HG03565 (cell line): ENCODE data around the gene MINK1.
"Not testable (repeated sequence)": the region's sequence is repeated elsewhere in the genome, so short reads cannot be mapped to it uniquely, and the experiment has no call there.

Source experiments
- ATAC-seq: cut with Tn5 transposase; IDR thresholded peaks from one replicate; pipeline ENCODE4 v1.9.1; 2021; ENCODE audit warnings: mild to moderate bottlenecking, moderate library complexity; ENCODE audit not compliant: unreplicated experiment

The MINK1 gene

GRCh38 chr17:4867535-4867934, 34.4 kb downstream of the MINK1 start:
- ATAC-seq: not testable (repeated sequence)

GRCh38 chr17:4869058-4869998, 36.2 kb downstream of the MINK1 start:
- ATAC-seq: not testable (repeated sequence)

- no peak for ATAC-seq
Measured at GRCh38 chr17:4870855-4871254, 37.7 kb downstream of the MINK1 start.

DNA sequence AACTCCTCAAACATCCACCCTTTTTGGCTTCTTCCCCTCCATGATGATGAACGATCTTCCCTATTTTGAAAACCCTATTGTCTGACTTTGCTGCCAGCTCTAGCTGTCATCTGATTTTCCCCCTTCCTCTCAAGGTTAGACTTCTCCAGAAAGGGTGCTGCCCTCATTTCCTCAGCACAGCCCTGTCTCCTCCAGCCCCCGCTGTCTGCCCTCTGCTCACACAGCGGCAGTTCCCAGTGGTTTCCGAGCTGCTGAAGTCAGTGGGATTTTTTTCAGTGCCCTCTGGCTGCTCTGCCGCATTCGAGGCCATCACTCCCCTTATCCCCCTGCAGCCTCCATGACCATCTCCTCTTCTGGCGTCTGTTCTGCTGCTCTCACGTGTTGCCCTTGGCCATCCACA, 39.6 kb downstream of the MINK1 start:
- no peak for ATAC-seq

GRCh38 chr17:4877089-4877488, 43.9 kb downstream of the MINK1 start:
- ATAC-seq: no peak

- no peak for ATAC-seq
Measured at GRCh38 chr17:4879601-4880000, 46.5 kb downstream of the MINK1 start.

DNA sequence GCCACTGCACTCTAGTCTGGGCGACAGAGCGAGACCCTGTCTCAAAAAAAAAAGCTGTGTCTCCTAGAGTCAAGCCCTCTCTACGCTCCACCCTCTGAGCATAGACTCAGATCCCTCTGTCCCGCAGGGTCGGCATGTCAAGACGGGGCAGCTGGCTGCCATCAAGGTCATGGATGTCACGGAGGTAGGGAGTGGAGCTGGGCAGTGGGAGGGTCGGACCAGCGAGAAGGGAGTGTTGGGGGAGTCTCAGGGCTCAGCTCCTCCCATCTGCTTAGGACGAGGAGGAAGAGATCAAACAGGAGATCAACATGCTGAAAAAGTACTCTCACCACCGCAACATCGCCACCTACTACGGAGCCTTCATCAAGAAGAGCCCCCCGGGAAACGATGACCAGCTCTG, 47.7 kb downstream of the MINK1 start:
- ATAC-seq: no peak

GRCh38 chr17:4881761-4882555, 48.8 kb downstream of the MINK1 start:
- no peak for ATAC-seq

GRCh38 chr17:4884489-4884888, 51.3 kb downstream of the MINK1 start:
- no peak for ATAC-seq

- ATAC-seq: no peak
Measured at GRCh38 chr17:4886830-4887229, 53.7 kb downstream of the MINK1 start.

DNA sequence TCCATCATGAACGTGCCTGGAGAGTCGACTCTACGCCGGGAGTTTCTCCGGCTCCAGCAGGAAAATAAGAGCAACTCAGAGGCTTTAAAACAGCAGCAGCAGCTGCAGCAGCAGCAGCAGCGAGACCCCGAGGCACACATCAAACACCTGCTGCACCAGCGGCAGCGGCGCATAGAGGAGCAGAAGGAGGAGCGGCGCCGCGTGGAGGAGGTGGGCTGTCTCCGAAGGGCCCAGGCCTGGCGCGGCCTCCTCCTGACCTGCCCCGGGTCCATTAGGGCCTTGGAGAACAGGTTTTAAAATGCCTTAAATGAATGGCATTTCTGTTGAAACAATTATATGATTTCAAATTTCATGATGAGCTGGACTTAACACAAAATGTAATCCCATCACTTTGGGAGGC, 54.4 kb downstream of the MINK1 start:
- ATAC-seq: no peak

GRCh38 chr17:4891411-4892410, 58.6 kb downstream of the MINK1 start:
- ATAC-seq: no peak

- no peak for ATAC-seq
Measured at GRCh38 chr17:4892499-4893221, 59.5 kb downstream of the MINK1 start.

DNA sequence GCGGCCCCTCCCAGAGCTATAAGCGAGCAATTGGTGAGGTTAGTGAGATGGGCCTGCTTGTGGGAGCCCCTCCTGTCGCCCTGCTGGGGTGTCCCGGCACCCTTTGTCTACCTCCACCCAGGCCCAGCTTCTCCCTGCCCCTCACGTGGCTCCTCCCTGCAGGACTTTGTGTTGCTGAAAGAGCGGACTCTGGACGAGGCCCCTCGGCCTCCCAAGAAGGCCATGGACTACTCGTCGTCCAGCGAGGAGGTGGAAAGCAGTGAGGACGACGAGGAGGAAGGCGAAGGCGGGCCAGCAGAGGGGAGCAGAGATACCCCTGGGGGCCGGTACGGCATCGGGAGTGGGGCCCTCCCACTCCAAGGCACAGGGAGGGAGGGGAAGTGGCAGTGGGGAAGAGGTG, 60.1 kb downstream of the MINK1 start:
- ATAC-seq: no peak

DNA sequence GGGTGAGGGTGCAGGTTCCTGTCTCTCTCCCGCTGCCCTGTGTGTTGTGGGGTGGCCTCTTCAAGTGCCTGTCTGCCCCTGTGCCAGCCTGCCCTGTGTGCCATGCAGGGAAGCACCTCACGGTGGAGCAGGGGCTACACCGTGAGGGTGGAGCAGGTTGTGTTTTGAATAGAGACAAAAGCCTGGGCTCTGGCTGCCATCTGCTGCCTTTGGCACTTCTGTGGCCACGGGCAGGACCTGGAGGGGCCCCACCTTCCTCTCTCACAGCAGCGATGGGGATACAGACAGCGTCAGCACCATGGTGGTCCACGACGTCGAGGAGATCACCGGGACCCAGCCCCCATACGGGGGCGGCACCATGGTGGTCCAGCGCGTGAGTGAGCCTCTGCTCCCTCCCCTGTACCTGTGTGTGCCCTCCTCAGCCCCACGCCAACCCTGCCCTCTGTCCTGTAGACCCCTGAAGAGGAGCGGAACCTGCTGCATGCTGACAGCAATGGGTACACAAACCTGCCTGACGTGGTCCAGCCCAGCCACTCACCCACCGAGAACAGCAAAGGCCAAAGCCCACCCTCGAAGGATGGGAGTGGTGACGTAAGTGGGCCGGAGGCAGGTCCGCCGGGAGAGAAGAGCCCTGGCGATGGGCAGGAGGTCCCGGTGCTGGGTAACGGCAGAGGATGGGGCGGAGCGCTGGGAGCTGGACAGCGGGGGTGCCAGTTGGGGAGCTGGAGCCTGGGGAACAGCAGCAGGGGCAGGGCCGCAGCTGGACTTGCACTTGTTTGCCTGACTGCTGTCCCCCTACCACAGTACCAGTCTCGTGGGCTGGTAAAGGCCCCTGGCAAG, 60.8 kb downstream of the MINK1 start:
- no peak for ATAC-seq

DNA sequence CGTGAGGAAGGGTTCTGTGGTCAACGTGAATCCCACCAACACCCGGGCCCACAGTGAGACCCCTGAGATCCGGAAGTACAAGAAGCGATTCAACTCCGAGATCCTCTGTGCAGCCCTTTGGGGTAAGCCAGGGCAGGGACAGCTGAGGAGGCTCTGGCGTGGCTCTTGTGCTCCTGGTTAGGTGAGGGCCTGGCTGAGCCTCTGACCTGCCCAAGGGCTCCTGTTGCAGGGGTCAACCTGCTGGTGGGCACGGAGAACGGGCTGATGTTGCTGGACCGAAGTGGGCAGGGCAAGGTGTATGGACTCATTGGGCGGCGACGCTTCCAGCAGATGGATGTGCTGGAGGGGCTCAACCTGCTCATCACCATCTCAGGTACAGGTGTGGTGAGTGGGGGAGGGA, 62.0 kb downstream of the MINK1 start:
- ATAC-seq: no peak

GRCh38 chr17:4895657-4896331, 62.7 kb downstream of the MINK1 start:
- no peak for ATAC-seq

- no peak for ATAC-seq
Measured at GRCh38 chr17:4896332-4897197, 63.4 kb downstream of the MINK1 start.
